KMS-11 (cell line): ENCODE measurements around the gene TRAPPC6A.

Experiments
- H2AFZ ChIP-seq: fragments of 200-600 bp; sonication (generic); 2 replicates; pipeline ENCODE4 v1.6.1; 2016; ENCODE audit warnings: antibody characterized with exemption, mixed run types, low read depth
- H3K27ac ChIP-seq: fragments of 200-600 bp; sonication (generic); 2 replicates; pipeline ENCODE4 v1.6.1; 2016; ENCODE audit warnings: mild to moderate bottlenecking, mixed run types
- H3K27me3 ChIP-seq: fragments of 200-600 bp; sonication (generic); 2 replicates; pipeline ENCODE4 v1.6.1; 2017; ENCODE audit warnings: mild to moderate bottlenecking, low read depth, mixed run types, moderate library complexity; ENCODE audit not compliant: insufficient read depth
- H3K36me3 ChIP-seq: fragments of 200-600 bp; sonication (generic); 2 replicates; pipeline ENCODE4 v1.6.1; 2017; ENCODE audit warnings: mild to moderate bottlenecking, mixed run types; ENCODE audit not compliant: insufficient read depth
- H3K4me1 ChIP-seq: fragments of 200-600 bp; sonication (generic); 2 replicates; pipeline ENCODE4 v1.6.1; 2016; ENCODE audit warnings: mild to moderate bottlenecking, low read depth, mixed run types; ENCODE audit not compliant: poor library complexity, severe bottlenecking
- H3K4me2 ChIP-seq: fragments of 200-600 bp; sonication (generic); 2 replicates; pipeline ENCODE4 v1.7.0; 2016; ENCODE audit warnings: mild to moderate bottlenecking, mixed run types
- H3K4me3 ChIP-seq: fragments of 200-600 bp; sonication (generic); IDR thresholded peaks from 2 replicates; pipeline ENCODE4 v1.6.1; 2017; ENCODE audit warnings: low read depth, low read length, mixed read lengths; ENCODE audit not compliant: insufficient read depth
- H3K79me2 ChIP-seq: fragments of 200-600 bp; sonication (generic); 2 replicates; pipeline ENCODE4 v1.6.1; 2016; ENCODE audit warnings: low read depth, mixed run types; ENCODE audit not compliant: insufficient read depth
- H3K9ac ChIP-seq: fragments of 200-600 bp; sonication (generic); 2 replicates; pipeline ENCODE4 v1.6.1; 2016; ENCODE audit warnings: mild to moderate bottlenecking, mixed run types
- H4K20me1 ChIP-seq: fragments of 200-600 bp; sonication (generic); 2 replicates; pipeline ENCODE4 v1.6.1; 2016; ENCODE audit warnings: mild to moderate bottlenecking, mixed run types; ENCODE audit not compliant: insufficient read depth
- TF ChIP-seq, protein P1 (sequence below): fragments of 200-600 bp; sonication (generic); conservative IDR thresholded peaks from 2 replicates; pipeline ENCODE4 v1.6.1; 2017; ENCODE audit warnings: low read depth, mild to moderate bottlenecking, antibody characterized with exemption, low read length, moderate library complexity, mixed read lengths

The TRAPPC6A gene

DNA sequence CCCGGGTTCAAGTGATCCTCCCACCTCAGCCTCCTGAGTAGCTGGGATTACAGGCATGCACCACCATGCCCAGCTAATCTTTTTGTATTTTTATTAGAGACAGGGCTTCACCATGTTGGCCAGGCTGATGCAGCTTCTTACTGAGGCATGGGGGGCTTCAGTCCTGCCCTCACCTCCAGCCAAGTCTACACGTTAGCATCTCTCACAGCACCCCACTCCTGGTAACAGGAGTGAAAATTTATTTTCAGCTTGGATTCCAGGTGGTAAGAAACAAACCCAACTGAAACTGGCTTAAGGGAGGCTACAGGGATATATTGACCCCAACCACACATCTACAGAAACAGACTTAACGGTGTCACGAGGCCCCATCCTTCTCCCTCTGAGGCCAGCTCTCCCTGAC lies 27.9 kb downstream of the TRAPPC6A start:
- Histone ChIP-seq H4K20me1 (no peaks in the 10 kb centered on the region), H3K27me3 (no peaks in the 10 kb centered on the region), H2AFZ (no peak overlapping the region), H3K4me1 (no peaks in the 10 kb centered on the region), H3K4me3 (no peak overlapping the region), H3K36me3 (no peaks in the 10 kb centered on the region), H3K79me2 (no peaks in the 10 kb centered on the region), H3K9ac (no peak overlapping the region), H3K4me2 (no peak overlapping the region), H3K27ac (no peak overlapping the region)
- TF ChIP-seq, protein P1, sequence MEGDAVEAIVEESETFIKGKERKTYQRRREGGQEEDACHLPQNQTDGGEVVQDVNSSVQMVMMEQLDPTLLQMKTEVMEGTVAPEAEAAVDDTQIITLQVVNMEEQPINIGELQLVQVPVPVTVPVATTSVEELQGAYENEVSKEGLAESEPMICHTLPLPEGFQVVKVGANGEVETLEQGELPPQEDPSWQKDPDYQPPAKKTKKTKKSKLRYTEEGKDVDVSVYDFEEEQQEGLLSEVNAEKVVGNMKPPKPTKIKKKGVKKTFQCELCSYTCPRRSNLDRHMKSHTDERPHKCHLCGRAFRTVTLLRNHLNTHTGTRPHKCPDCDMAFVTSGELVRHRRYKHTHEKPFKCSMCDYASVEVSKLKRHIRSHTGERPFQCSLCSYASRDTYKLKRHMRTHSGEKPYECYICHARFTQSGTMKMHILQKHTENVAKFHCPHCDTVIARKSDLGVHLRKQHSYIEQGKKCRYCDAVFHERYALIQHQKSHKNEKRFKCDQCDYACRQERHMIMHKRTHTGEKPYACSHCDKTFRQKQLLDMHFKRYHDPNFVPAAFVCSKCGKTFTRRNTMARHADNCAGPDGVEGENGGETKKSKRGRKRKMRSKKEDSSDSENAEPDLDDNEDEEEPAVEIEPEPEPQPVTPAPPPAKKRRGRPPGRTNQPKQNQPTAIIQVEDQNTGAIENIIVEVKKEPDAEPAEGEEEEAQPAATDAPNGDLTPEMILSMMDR: no peak

DNA sequence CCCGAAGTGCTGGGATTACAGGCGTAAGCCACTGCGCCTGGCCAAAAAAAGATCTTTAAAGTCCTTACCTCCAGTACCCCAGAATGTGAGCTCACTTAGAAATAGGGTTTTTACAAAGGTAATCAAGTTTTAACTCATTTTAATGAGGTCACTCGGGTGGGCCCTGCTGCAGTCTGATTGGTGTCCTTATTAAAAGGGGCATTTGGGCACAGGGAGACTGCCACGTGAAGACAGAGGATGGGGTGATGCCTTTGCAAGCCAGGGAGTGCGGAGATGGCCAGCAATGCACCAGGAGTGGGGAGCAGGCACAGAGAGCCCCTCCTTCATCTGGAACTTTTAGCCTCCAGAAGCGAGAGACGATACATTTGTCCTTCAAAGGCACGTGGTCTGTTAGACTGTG lies 28.9 kb downstream of the TRAPPC6A start:
- no peaks in the 10 kb centered on the region for H3K27me3 ChIP-seq
- no peak overlapping the region for H3K4me2 ChIP-seq
- H3K4me3 ChIP-seq: no peak overlapping the region
- TF ChIP-seq, protein P1: no peak
- H3K9ac ChIP-seq: no peak overlapping the region
- no peaks in the 10 kb centered on the region for H3K36me3 ChIP-seq
- H3K27ac ChIP-seq: no peak overlapping the region
- no peaks in the 10 kb centered on the region for H3K4me1 ChIP-seq
- no peaks in the 10 kb centered on the region for H3K79me2 ChIP-seq
- no peaks in the 10 kb centered on the region for H4K20me1 ChIP-seq
- H2AFZ ChIP-seq: no peak overlapping the region

DNA sequence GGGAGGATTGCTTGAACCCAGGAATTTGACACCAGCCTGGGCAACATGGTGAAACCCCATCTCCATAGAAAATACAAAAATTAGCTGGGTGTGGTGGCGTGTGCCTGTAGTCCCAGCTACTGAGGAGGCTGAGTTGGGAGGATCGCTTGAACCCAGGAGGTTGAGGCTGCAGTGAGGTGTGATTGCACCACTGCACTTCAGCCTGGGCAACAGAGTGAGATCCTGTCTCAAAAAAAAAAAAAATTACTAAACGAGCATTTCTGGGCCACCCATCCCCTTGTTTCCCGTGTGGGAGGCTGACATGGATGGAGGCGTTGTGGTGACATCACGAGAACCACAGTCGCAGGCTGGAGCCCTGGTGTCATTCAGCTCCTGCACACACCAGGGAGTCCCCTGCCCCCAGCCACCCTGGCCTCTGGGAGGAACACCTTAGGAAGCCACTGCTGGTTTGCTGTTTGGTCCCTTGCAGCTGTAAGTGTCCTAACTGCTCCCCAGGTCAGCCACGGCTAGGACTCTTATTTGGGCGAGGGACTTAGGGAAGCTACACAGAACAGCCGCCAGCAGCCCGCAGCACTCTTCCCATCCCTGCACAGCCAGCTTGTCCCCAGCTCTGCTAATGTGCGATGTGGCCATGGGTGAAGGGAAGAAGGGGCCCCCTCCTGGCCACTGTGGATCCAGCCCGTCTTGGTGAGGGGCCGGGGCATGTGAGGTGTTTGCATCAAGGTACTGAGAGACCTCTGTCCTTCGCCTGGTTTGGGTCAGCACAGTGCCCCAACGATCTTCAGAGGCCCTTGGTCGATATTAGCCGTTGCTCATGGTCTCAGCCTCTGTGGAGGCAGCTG lies 30.0 kb downstream of the TRAPPC6A start:
- Histone ChIP-seq H3K4me2 (no peak overlapping the region), H3K27me3 (no peaks in the 10 kb centered on the region), H3K36me3 (no peaks in the 10 kb centered on the region), H3K4me1 (no peaks in the 10 kb centered on the region), H3K79me2 (no peaks in the 10 kb centered on the region), H2AFZ (no peak overlapping the region), H3K9ac (no peak overlapping the region), H4K20me1 (no peaks in the 10 kb centered on the region), H3K4me3 (no peak overlapping the region), H3K27ac (no peak overlapping the region)
- TF ChIP-seq, protein P1: no peak

DNA sequence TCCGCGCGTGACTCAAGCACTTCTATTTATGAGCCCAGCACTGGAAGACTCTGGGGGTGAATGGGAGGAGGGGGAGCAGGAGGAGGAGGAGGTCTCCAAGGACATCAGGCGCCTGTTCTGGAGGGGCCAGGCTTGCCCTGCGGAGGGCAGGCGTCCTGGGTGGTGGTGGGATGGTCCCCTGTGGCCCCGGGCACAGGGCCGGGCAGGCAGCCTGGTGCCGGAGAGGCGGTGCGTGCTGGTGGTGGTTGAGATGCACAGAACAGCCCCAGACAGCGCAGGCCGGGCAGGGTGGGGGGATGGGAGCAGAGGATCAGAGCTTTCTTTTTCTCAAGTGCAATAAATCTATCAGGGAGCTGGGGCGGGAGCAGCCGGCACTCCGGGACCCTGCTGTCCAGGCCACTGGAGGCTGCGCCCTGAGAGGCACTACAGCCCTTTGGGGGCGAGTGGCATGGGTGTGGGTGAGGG lies 31.3 kb downstream of the TRAPPC6A start:
- Histone ChIP-seq H3K4me3 (no peak overlapping the region), H3K79me2 (no peaks in the 10 kb centered on the region), H3K36me3 (no peaks in the 10 kb centered on the region), H3K4me2 (no peak overlapping the region), H3K4me1 (no peaks in the 10 kb centered on the region), H2AFZ (no peak overlapping the region), H3K27me3 (no peaks in the 10 kb centered on the region), H3K27ac (no peak overlapping the region), H3K9ac (no peak overlapping the region), H4K20me1 (no peaks in the 10 kb centered on the region)
- TF ChIP-seq, protein P1: no peak
